Breast epithelium (tissue), 4 donors: Measurements from ENCODE around the gene NCAM2. TPM values are rescaled to one million over a fixed set of nuclear protein-coding genes. Genes with fewer than 3 reads are reported as not detected.

ENCODE experiments used
- DNase-seq, 2 donors: peaks; one replicate each; pipeline ENCODE4 v3.0.0-alpha.2; 2019; ENCODE audit warnings: low spot score in 2 of 2
- H3K27ac ChIP-seq, 2 donors: fragments of 200-600 bp; sonication (generic) in 1 of 2; one replicate each; pipeline ENCODE4 v1.5.1; 2016 to 2019; ENCODE audit warnings: mild to moderate bottlenecking in 1 of 2
- H3K27me3 ChIP-seq, 2 donors: fragments of 200-600 bp; sonication (generic) in 1 of 2; one replicate each; pipeline versions ENCODE4 v1.5.1 to v1.6.0; 2017 to 2019; ENCODE audit warnings: control low read depth in 1 of 2, mild to moderate bottlenecking in 1 of 2
- H3K36me3 ChIP-seq: fragments of 200-600 bp; one replicate; pipeline ENCODE4 v1.5.1; 2019
- H3K4me1 ChIP-seq, 2 donors: fragments of 200-600 bp; sonication (generic); one replicate each; pipeline ENCODE4 v1.5.1; 2016 to 2019; ENCODE audit warnings: control low read depth in 1 of 2
- H3K4me3 ChIP-seq, 3 donors: fragments of 200-600 bp; sonication (generic); 1 replicate in 2 of 3; 2 replicates in 1 of 3; pipeline ENCODE4 v1.5.1; 2016 to 2019; ENCODE audit warnings: mild to moderate bottlenecking in 3 of 3, moderate library complexity in 2 of 3
- H3K9me3 ChIP-seq, 2 donors: fragments of 200-600 bp; sonication (generic) in 1 of 2; one replicate each; pipeline ENCODE4 v1.5.1; 2016 to 2019; ENCODE audit warnings: control low read depth in 1 of 2
- POLR2A ChIP-seq: fragments of 450-650 bp; IDR thresholded peaks from one replicate; pipeline ENCODE4 v1.6.1; 2016; ENCODE audit warnings: antibody characterized with exemption, mild to moderate bottlenecking, moderate library complexity
- POLR2AphosphoS5 ChIP-seq, 3 donors: sonication (generic); formaldehyde crosslinking; IDR thresholded peaks; one replicate each; pipeline ENCODE4 v1.6.1; 2017; ENCODE audit warnings: antibody characterized with exemption in 3 of 3
- intact Hi-C: fragments of 100-400 bp; cut with DNase I; formaldehyde crosslinking; loops from one replicate; pipeline ENCODE4 v1.15.1; 2023; ENCODE audit warnings: low total_unique reads
- total RNA-seq, 3 donors: library from RNA; depleted of rRNA; stranded (reverse); fragments of >200 nt; gene quantifications; one replicate each; pipeline ENCODE4 v1.1.0, GENCODE V29; 2016
- TF ChIP-seq, protein P1 (sequence below), 3 donors: fragments of 450-650 bp; IDR thresholded peaks; one replicate each; pipeline ENCODE4 v1.5.1; 2016 to 2017; ENCODE audit warnings: antibody characterized with exemption in 3 of 3, mild to moderate bottlenecking in 3 of 3, moderate library complexity in 3 of 3

The NCAM2 gene
- total RNA-seq, 3 donors from 2014 or later, result 2.6 to 6.3 (median 3.6) TPM

DNA sequence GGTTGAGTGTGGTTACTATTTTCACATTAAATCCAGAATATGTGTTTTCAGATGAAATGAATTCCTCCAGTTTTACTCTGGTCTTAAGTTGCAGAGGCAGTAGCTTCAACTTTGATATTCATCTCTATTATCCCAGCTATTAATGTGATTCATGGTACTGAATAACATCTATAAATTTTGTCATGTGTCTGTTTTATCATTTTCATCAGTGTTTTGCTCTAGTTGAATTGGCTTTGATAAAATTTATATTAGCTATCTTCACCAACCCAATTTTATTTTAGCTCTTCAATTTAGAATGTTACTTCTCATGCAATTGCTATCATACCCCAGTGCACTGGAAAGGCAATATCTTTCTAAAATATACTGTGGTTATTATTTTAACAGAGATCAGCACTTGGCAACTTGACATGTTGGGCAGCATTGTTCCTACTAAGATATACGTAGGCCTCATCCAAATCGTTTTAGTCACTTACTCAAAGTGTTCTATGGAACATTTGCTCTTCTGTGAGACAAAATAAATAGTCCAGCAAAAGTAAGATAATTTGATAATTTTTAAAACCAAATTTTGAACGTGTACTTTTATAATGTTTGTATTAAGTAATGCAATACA is 184.3 kb downstream of the NCAM2 start:
- no peaks in the 10 kb centered on the region for H3K9me3 ChIP-seq
- H3K27ac ChIP-seq, result no peak overlapping the region
- intact Hi-C loops, result loop anchor here (5.0 kb wide), 1 partner anchor 665 kb away; no protein-coding TSS in a partner anchor
- H3K27me3 ChIP-seq, result no peaks in the 10 kb centered on the region
- H3K4me1 ChIP-seq, result no peaks in the 10 kb centered on the region
- H3K4me3 ChIP-seq, result no peak overlapping the region
- no peak for TF ChIP-seq POLR2A
- no peak for TF ChIP-seq POLR2AphosphoS5 (IDR thresholded peaks at IDR 0.05)
- TF ChIP-seq, protein P1, sequence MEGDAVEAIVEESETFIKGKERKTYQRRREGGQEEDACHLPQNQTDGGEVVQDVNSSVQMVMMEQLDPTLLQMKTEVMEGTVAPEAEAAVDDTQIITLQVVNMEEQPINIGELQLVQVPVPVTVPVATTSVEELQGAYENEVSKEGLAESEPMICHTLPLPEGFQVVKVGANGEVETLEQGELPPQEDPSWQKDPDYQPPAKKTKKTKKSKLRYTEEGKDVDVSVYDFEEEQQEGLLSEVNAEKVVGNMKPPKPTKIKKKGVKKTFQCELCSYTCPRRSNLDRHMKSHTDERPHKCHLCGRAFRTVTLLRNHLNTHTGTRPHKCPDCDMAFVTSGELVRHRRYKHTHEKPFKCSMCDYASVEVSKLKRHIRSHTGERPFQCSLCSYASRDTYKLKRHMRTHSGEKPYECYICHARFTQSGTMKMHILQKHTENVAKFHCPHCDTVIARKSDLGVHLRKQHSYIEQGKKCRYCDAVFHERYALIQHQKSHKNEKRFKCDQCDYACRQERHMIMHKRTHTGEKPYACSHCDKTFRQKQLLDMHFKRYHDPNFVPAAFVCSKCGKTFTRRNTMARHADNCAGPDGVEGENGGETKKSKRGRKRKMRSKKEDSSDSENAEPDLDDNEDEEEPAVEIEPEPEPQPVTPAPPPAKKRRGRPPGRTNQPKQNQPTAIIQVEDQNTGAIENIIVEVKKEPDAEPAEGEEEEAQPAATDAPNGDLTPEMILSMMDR (IDR thresholded peaks at IDR 0.05), result no peak
- no peaks in the 10 kb centered on the region for H3K36me3 ChIP-seq
- no peak for DNase-seq

DNA sequence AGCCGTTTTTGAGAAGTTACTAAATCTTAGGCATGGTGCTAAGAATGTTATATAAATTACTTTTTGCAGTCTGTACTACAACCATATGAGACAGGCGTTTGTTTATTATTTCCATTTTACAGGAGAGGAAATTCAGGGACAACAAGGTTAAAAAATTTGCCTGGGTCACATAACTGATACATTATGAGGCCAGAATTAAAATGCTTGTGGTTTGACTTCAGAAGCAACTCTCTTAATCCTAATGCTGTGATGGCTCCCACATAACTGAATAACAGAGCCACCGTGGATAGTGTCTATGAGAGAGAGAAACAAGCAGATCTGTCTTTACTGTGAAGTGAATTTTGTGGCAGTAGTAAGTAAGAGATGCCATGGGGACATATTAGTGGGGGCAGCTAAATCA is 184.9 kb downstream of the NCAM2 start:
- Histone ChIP-seq H3K36me3 (no peaks in the 10 kb centered on the region), H3K9me3 (no peaks in the 10 kb centered on the region), H3K27me3 (no peaks in the 10 kb centered on the region), H3K27ac (no peak overlapping the region), H3K4me3 (no peak overlapping the region), H3K4me1 (no peaks in the 10 kb centered on the region)
- intact Hi-C loops, result loop anchor here (5.0 kb wide), 1 partner anchor 664 kb away; no protein-coding TSS in a partner anchor
- DNase-seq, result no peak
- TF ChIP-seq POLR2A (no peak), POLR2AphosphoS5 (IDR thresholded peaks at IDR 0.05) (no peak)

DNA sequence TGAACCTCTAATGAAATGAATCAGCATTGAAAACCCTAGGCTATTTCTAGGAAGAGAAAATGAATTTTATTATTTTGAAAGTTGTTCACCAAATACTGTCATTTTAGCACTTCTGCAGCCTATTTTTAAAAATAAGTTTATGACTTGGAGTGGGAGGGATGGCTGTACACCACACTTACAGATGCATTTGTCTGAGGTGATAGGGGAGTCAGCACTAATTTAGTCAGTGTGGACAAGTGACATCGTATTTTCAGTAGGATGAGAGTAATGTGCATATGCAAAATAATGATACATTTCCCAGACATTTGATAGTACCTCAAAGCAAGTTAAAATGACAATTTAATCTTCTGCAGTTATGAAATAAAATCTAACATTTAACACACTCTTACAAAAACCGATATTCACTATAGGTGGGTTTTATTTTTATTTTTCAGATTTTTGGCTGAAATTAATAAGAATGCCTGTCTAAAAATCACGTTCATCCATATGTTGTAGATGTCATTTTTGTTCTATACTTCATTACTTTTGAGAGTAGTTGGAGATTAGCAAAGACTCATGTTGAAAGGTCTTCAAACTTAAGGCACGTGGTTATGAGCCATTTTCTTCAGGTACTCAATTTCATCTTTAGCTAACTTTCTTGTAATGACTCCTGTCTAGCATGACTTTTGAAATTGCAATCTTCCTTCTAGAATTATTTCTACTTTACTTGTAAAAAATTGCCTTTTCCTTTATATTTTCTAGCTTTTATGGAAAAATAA is 186.7 kb downstream of the NCAM2 start:
- Histone ChIP-seq H3K27me3 (no peaks in the 10 kb centered on the region), H3K27ac (no peak overlapping the region), H3K4me3 (no peak overlapping the region), H3K36me3 (no peaks in the 10 kb centered on the region), H3K4me1 (no peaks in the 10 kb centered on the region), H3K9me3 (no peaks in the 10 kb centered on the region)
- DNase-seq, result no peak
- no peak for TF ChIP-seq POLR2AphosphoS5 (IDR thresholded peaks at IDR 0.05)
- TF ChIP-seq, protein P1 (IDR thresholded peaks at IDR 0.05), result no peak
- intact Hi-C loops, result loop anchor here (5.0 kb wide), 1 partner anchor 662 kb away; no protein-coding TSS in a partner anchor

DNA sequence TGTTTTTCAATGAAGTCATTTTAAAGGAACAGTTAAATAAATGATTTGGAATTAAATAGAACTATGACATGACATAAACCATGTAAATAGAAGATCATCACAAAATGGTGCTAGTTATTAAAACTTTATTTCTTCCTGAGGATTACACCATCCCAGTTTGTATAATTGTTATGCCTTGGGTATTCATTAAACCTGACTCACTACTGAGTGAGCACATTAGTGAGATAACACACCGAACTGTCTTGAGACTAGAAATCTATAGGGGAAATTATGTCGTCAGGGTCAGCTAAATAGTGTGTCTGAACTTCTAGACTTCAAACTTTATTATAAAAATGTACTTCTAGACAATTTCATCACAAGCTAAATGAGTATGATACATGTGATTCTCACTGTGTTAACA is 189.4 kb downstream of the NCAM2 start:
- Histone ChIP-seq H3K36me3 (no peaks in the 10 kb centered on the region), H3K9me3 (no peaks in the 10 kb centered on the region), H3K4me3 (no peak overlapping the region), H3K27ac (no peak overlapping the region), H3K4me1 (no peaks in the 10 kb centered on the region), H3K27me3 (no peaks in the 10 kb centered on the region)
- no peak for TF ChIP-seq POLR2AphosphoS5 (IDR thresholded peaks at IDR 0.05)
- TF ChIP-seq, protein P1 (IDR thresholded peaks at IDR 0.05), result no peak
- TF ChIP-seq POLR2A, result no peak
- no peak for DNase-seq
- intact Hi-C loops, result no loop called here

DNA sequence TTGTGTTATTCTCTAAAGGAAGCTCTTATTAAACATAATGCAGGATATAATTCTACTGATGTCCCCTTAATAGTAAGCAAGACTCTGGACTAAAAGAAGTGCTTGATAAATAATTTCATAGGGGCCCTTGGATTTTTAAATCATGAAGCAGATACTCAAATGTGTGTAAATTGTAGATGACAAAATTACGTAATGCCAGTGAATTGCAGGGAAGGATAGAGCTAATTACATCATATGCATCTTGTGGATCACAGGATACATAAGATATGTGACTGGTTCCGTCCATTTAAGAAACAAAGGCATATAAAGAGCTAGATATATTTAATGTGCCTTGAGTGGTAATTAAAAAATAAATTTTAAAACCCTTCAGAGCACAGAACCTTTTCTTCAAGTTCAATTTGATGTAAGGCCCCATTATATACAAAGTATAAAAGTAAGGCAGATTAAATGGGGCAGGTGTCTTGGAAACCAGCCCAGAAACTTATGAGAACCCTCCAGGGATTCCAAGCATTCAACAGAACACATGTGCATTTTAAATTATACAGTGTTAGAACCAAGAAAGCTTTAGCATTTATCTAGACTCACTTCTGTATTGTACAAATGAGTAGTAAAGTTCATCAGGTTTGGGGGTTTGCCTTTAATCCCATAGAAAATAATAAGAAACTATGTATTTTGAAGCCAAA is 190.4 kb downstream of the NCAM2 start:
- no peak for DNase-seq
- Histone ChIP-seq H3K4me3 (no peak overlapping the region), H3K36me3 (no peaks in the 10 kb centered on the region), H3K27ac (no peak overlapping the region), H3K9me3 (no peaks in the 10 kb centered on the region), H3K27me3 (no peaks in the 10 kb centered on the region), H3K4me1 (no peaks in the 10 kb centered on the region)
- intact Hi-C loops, result no loop called here
- TF ChIP-seq POLR2AphosphoS5 (IDR thresholded peaks at IDR 0.05) (no peak), POLR2A (no peak)
- TF ChIP-seq, protein P1 (IDR thresholded peaks at IDR 0.05), result no peak
